ENCODE results near the gene OSCP1. TPM values are rescaled to one million over a fixed set of nuclear protein-coding genes. Genes with fewer than 3 reads are reported as not detected.

OSCP1 gene
- total RNA-seq, 2 experiments from 2014 or later: 1.2 to 1.5 TPM

DNA sequence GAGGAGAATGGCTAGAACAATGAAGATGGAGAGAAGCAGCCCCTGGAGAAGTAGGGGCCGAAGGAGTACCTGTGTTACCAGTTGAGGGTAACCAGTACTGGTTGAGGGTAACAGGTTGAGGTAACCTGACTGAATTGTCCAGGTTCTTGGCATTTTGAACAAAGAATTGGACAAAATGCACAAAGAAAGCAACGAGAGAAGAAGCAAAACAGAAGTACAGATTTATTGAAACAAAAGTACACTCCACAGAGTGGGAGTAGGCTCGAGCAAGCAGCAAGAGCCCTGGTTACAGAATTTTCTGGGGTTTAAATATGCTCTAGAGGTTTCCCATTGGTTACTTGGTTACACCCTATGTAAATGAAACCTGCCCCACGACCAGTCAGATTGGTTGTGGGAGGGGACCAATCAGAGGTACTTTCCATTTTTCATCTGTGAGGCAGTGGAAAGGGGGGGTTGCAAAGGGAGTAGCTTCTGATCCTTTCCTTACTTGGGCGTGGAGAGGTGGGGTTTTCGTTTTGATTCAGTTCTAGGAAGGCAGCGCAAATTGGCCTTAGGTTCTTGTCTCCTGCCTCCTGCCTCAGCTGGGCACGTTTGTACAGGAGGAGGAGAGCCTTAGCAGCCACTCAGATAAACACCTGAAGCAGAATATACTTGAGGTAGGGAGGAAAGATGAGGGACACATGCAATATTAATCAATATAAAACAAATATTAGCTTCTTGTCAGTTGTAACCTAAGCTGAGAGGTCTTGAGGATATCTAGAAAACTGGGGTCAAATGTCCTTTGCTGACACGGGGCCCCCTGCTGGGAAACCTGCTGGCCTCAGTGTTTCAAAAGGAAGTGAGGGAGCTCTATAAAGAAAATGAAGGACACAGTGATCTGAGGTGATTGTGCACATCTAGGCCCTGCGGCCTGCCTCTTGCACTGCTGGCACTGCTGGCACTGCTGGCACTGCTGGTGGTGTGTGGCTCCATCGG is 38.3 kb downstream of the OSCP1 start:
- ChIA-PET POLR2A (interaction anchor here (0.7 to 2.5 kb wide), 4 partner anchors 14 to 89 kb away, joined by 3 to 12 read pairs (median 6); partner anchors contain the start of genes EVA1B and LSM10), CTCF (interaction anchor here (0.7 to 2.9 kb wide), 11 partner anchors 8 to 278 kb away, joined by 3 to 10 read pairs (median 6); no protein-coding TSS in a partner anchor)
- peak; percentile 99 for ATAC-seq
- no peaks in the 10 kb centered on the region for H3K27me3 Mint-ChIP-seq
- intact Hi-C loops (cut with micrococcal nuclease): no loop called here
- DNase-seq: peak; percentile 84
- H3K4me3 Mint-ChIP-seq: peak overlapping the region; percentile 29
- H3K4me1 Mint-ChIP-seq (ENCODE audit: low read depth): peaks cover 16% of the 10 kb centered on the region
- H3K36me3 Mint-ChIP-seq (ENCODE audit: low read depth): no peaks in the 10 kb centered on the region
- H3K9me3 Mint-ChIP-seq: peaks cover 3% of the 10 kb centered on the region
- no peak for TF ChIP-seq CTCF (IDR thresholded peaks at IDR 0.05)
- peak overlapping the region; percentile 89 for H3K27ac Mint-ChIP-seq

DNA sequence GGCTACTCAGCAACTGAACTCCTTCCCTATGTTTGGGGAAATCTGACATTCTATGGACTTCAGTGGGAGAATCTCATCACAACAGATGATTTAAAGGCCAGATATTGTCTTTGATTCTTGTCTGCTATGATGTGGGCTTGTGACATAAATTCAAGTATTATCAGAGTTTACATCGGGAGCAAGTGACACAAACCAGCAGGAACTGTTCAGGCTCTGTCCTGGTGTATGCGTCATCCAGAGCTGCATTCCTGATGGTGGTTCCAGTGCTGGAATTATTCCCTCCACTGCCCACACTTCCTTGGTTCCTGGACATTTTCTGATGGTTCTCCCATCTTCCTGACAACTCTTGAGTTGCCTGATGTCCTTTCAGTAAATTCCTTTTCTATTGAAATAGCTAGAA is 41.8 kb downstream of the OSCP1 start:
- intact Hi-C loops (cut with micrococcal nuclease): no loop called here
- ATAC-seq: no peak
- TF ChIP-seq CTCF (IDR thresholded peaks at IDR 0.05): no peak
- H3K4me3 Mint-ChIP-seq: no peak overlapping the region
- H3K4me1 Mint-ChIP-seq (ENCODE audit: low read depth): peaks cover 16% of the 10 kb centered on the region
- ChIA-PET POLR2A (no interaction called here), CTCF (interaction anchor here (1.6 kb wide), 1 partner anchor 40 kb away, joined by 4 read pairs; no protein-coding TSS in a partner anchor)
- no peaks in the 10 kb centered on the region for H3K36me3 Mint-ChIP-seq (ENCODE audit: low read depth)
- DNase-seq: no peak
- H3K9me3 Mint-ChIP-seq: peaks cover 3% of the 10 kb centered on the region
- H3K27ac Mint-ChIP-seq: no peak overlapping the region
- H3K27me3 Mint-ChIP-seq: no peaks in the 10 kb centered on the region

- no peak for TF ChIP-seq CTCF (IDR thresholded peaks at IDR 0.05)
- H3K4me3 Mint-ChIP-seq: no peak overlapping the region
- H3K27ac Mint-ChIP-seq: no peak overlapping the region
- H3K36me3 Mint-ChIP-seq (ENCODE audit: low read depth): no peaks in the 10 kb centered on the region
- no peak for DNase-seq
- ATAC-seq: no peak
- peaks cover under 1% of the 10 kb centered on the region for H3K9me3 Mint-ChIP-seq
- ChIA-PET CTCF (interaction anchor here (1.4 kb wide), 1 partner anchor 38 kb away, joined by 6 read pairs; no protein-coding TSS in a partner anchor), POLR2A (interaction anchor here (1.0 kb wide), 1 partner anchor 86 kb away, joined by 3 read pairs; no protein-coding TSS in a partner anchor)
- H3K4me1 Mint-ChIP-seq (ENCODE audit: low read depth): peaks cover 5% of the 10 kb centered on the region
- H3K27me3 Mint-ChIP-seq: no peaks in the 10 kb centered on the region
- intact Hi-C loops (cut with micrococcal nuclease): no loop called here
Observed at GRCh38 chr1:36406440-36406839, 43.8 kb downstream of the OSCP1 start.

GRCh38 chr1:36402504-36402890 is 47.8 kb downstream of the OSCP1 start:
- no peak for ATAC-seq
- no peak for TF ChIP-seq CTCF (IDR thresholded peaks at IDR 0.05)
- Mint-ChIP-seq H3K9me3 (no peaks in the 10 kb centered on the region), H3K27ac (no peak overlapping the region), H3K4me3 (no peak overlapping the region), H3K27me3 (no peaks in the 10 kb centered on the region), H3K4me1 (ENCODE audit: low read depth) (peaks cover 18% of the 10 kb centered on the region), H3K36me3 (ENCODE audit: low read depth) (no peaks in the 10 kb centered on the region)
- POLR2A ChIA-PET: no interaction called here
- CTCF ChIA-PET: no interaction called here
- intact Hi-C loops (cut with micrococcal nuclease): no loop called here
- no peak for DNase-seq

All from activated CD8-positive, alpha-beta T cell treated with anti-CD3 and anti-CD28 coated beads for 36 hours (primary cell).